ENCODE measurements around the gene PQBP1. TPM values are rescaled to one million over a fixed set of nuclear protein-coding genes. Genes with fewer than 3 reads are reported as not detected.

Gene PQBP1
- polyA plus RNA-seq, 12 donors = 46.3 to 96.3 (median 58.6) TPM; not detected in 1

DNA sequence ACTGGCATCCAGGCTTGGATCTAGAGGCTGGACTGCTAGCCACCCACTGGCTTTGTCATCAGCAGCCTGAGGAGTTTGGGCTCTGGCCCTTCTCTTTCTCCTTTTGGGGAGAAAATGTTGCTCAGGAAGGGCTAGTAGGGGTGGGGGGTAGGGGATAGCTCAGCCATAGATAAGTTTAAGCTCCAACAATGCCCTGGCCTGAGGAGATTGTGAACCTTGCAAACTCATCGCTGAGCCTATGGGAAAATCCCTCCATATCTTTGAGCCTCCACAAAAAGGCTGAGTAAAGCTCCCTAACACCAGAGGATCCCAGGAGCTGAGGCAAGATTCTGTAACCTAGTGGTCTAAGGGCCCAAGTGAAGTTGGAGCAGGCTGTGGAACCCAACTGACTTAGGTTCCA, 50.9 kb downstream of the PQBP1 start:
- no peak for DNase-seq

Other genes with a start within 250 kb of the PQBP1 start
- gene WAS, start 214.1 kb upstream of the PQBP1 start, polyA plus RNA-seq (ENCODE audit: insufficient read length in 12 of 12) = 10 to 100 TPM in 2 of 12 donors, 1 to 10 TPM in 9, not detected in 1; 2.5 to 21.9 (median 3.3) TPM
- 10 to 100 TPM in 1 of 12 donors, 1 to 10 TPM in 10, not detected in 1; 3.0 to 21.7 (median 3.9) TPM for gene SUV39H1, start 201.2 kb upstream of the PQBP1 start, polyA plus RNA-seq (ENCODE audit: insufficient read length in 12 of 12)
- gene GLOD5, start 136.2 kb upstream of the PQBP1 start, polyA plus RNA-seq (ENCODE audit: insufficient read length in 12 of 12) = under 1 TPM in 1 of 12 donors, not detected in 11; 0.29 TPM
- gene GATA1, start 111.3 kb upstream of the PQBP1 start, polyA plus RNA-seq (ENCODE audit: insufficient read length in 12 of 12) = 1 to 10 TPM in 2 of 12 donors, under 1 TPM in 8, not detected in 2; 0.37 to 1.4 (median 0.51) TPM
- 100 to 1,000 TPM in 5 of 12 donors, 10 to 100 TPM in 6, not detected in 1; 81.3 to 151 (median 95.2) TPM for gene HDAC6, start 95.9 kb upstream of the PQBP1 start, polyA plus RNA-seq (ENCODE audit: insufficient read length in 12 of 12)
- gene ERAS, start 71.4 kb upstream of the PQBP1 start, polyA plus RNA-seq (ENCODE audit: insufficient read length in 12 of 12) = under 1 TPM in 1 of 12 donors, not detected in 11; 0.13 TPM
- 10 to 100 TPM in 1 of 12 donors, under 1 TPM in 3, not detected in 8; 0.32 to 22.5 (median 0.41) TPM for gene PCSK1N, start 62.3 kb upstream of the PQBP1 start, polyA plus RNA-seq (ENCODE audit: insufficient read length in 12 of 12)
- gene TIMM17B, start 162 bp upstream of the PQBP1 start, polyA plus RNA-seq (ENCODE audit: insufficient read length in 12 of 12) = 10 to 100 TPM in 11 of 12 donors, not detected in 1; 23.6 to 44.3 (median 28.5) TPM
- 10 to 100 TPM in 11 of 12 donors, not detected in 1; 14.8 to 19.8 (median 16.5) TPM for gene SLC35A2, start 13.7 kb downstream of the PQBP1 start, polyA plus RNA-seq (ENCODE audit: insufficient read length in 12 of 12)
- 1 to 10 TPM in 10 of 12 donors, not detected in 2; 1.1 to 4.5 (median 1.7) TPM for gene PIM2, start 21.1 kb downstream of the PQBP1 start, polyA plus RNA-seq (ENCODE audit: insufficient read length in 12 of 12)
- 10 to 100 TPM in 11 of 12 donors, not detected in 1; 30.6 to 57.7 (median 35.2) TPM for gene OTUD5, start 59.7 kb downstream of the PQBP1 start, polyA plus RNA-seq (ENCODE audit: insufficient read length in 12 of 12)
- gene KCND1, start 73.9 kb downstream of the PQBP1 start, polyA plus RNA-seq (ENCODE audit: insufficient read length in 12 of 12) = 1 to 10 TPM in 4 of 12 donors, under 1 TPM in 6, not detected in 2; 0.63 to 5.0 (median 0.96) TPM
- gene GRIPAP1, start 104.3 kb downstream of the PQBP1 start, polyA plus RNA-seq (ENCODE audit: insufficient read length in 12 of 12) = 10 to 100 TPM in 11 of 12 donors, not detected in 1; 15.5 to 49.0 (median 24.6) TPM
- 10 to 100 TPM in 11 of 12 donors, not detected in 1; 18.0 to 39.7 (median 20.6) TPM for gene TFE3, start 145.4 kb downstream of the PQBP1 start, polyA plus RNA-seq (ENCODE audit: insufficient read length in 12 of 12)
- gene CCDC120, start 161.1 kb downstream of the PQBP1 start, polyA plus RNA-seq (ENCODE audit: insufficient read length in 12 of 12) = 10 to 100 TPM in 2 of 12 donors, 1 to 10 TPM in 9, not detected in 1; 2.7 to 12.4 (median 4.2) TPM
- gene PRAF2, start 176.1 kb downstream of the PQBP1 start, polyA plus RNA-seq (ENCODE audit: insufficient read length in 12 of 12) = 10 to 100 TPM in 11 of 12 donors, not detected in 1; 15.7 to 63.8 (median 22.1) TPM
- gene WDR45, start 182.0 kb downstream of the PQBP1 start, polyA plus RNA-seq (ENCODE audit: insufficient read length in 12 of 12) = 10 to 100 TPM in 11 of 12 donors, not detected in 1; 20.7 to 44.0 (median 33.2) TPM
- gene GPKOW, start 225.8 kb downstream of the PQBP1 start, polyA plus RNA-seq (ENCODE audit: insufficient read length in 12 of 12) = 10 to 100 TPM in 11 of 12 donors, not detected in 1; 15.5 to 19.0 (median 17.1) TPM